GM21528 (cell line): ENCODE measurements around the gene HOXA2.

Source experiments
- ATAC-seq: cut with Tn5 transposase; IDR thresholded peaks from one replicate; pipeline ENCODE4 v1.9.1; 2021; ENCODE audit warnings: mild to moderate bottlenecking, moderate library complexity; ENCODE audit not compliant: unreplicated experiment, low FRiP score

The HOXA2 gene

GRCh38 chr7:27102581-27103442, at the start of gene HOXA2:
HOXA2 (minus strand) TSS chr7:27102683; CDS start chr7:27102500, 183 bp downstream.
- ATAC-seq = no peak

- no peak for ATAC-seq
Measured at GRCh38 chr7:27151341-27151930, 49.0 kb upstream of the HOXA2 start.

DNA sequence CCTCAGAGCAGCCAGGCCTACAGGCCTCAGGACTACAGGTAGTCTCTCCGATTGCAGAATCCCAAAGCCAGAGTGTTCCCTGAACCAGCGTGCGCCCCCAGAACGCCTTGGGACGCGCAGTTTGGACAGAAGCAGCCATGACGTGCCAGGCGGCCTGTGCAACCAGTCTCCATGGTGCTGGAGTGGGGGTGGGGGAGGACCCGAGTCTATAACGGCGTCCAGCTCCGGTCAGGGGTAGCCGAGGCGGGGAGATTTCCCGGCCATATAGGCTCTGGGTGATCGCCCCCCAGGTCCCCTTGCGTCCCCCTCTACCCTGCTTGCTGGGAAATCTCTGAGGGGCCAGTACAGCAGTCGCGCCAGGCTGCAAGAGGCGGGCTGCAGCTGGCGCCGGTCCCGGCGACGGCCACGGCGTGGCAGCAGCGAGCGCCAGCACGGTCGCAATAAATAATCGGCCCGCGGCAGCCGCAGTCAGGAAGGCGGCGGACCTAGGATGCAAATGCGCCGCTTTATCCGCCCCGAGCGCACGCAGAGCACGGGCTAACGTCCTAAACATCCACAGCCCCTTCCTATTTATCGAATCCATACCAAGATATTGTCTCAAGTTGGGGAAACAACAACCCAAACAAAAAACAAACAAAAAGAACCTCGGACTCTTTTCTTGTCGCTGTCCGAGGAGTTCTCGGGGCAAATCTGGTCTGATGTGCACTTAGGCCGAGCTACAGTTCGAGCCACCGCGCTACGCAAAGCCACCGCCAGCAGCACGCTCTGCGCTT, 48.3 kb upstream of the HOXA2 start:
- no peak for ATAC-seq

DNA sequence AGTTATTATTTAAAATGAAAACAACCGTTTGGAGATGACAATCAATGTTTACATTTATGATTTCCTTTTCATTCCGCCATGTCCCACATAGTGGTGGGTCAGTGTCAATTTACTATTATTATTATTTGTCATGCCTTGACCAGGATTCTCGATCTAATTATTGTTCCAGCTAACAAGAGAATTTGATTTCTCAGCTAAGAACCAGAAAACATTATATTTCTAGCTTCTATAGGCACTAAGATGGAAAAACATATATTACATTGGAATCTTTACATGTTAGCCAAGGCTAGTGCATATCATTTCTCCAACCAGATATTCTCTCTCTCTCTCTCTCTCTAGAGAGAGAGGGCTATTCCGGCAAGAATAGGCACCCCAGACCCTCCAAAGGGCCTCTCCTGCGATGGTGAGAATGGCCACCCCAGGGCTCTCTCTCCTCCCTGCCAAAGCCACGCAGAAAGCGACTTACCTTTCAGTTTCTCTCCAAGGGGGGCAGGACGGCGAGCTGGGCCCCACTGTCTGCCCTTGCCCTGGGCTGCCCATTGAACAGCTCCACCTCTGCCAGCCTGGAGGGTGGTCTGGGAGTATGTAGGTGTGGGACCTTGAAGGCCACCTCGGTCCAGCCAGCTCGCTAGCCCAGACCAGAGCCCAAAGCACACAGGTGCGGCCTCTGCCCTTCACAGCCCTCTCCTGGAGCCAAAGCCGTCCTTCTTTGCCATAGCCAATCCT, 47.5 kb upstream of the HOXA2 start:
- ATAC-seq = no peak

GRCh38 chr7:27148756-27149641, 46.5 kb upstream of the HOXA2 start:
- ATAC-seq = no peak

DNA sequence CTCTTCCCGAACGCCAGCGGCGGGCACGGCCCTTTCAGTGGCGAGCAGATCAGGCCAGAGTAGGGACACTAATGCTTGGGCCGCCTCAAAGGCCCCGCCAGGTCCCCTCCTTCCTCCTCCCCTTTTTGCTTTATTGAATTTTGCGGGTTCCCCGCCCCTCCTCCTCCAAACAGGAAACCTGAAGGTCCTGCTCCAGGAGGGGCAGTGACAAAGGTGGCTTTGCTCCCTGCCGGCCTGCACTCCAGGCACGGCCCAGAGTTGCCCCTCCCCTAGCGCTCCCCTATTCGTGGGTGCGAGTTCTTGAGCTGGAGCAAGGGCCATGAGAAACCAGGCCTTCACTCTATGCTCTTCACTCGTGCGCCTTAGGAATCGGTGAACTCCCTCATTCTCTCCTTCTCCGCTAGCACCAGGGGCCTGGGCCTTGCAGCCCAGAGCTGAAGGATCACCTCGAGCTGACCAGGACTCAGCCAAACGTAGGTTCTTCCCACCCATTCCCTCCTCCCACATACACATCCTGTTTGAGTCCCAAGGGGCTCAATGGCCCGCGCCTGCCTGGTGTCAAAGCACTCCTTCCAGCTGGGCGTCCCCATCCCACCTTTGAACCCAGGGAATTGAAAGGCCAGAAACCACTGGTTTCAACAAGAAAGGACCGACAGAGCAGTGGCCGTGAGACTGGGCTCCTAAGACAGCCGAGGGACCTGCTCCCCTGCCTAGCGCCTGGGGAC, 45.7 kb upstream of the HOXA2 start:
- no peak for ATAC-seq

DNA sequence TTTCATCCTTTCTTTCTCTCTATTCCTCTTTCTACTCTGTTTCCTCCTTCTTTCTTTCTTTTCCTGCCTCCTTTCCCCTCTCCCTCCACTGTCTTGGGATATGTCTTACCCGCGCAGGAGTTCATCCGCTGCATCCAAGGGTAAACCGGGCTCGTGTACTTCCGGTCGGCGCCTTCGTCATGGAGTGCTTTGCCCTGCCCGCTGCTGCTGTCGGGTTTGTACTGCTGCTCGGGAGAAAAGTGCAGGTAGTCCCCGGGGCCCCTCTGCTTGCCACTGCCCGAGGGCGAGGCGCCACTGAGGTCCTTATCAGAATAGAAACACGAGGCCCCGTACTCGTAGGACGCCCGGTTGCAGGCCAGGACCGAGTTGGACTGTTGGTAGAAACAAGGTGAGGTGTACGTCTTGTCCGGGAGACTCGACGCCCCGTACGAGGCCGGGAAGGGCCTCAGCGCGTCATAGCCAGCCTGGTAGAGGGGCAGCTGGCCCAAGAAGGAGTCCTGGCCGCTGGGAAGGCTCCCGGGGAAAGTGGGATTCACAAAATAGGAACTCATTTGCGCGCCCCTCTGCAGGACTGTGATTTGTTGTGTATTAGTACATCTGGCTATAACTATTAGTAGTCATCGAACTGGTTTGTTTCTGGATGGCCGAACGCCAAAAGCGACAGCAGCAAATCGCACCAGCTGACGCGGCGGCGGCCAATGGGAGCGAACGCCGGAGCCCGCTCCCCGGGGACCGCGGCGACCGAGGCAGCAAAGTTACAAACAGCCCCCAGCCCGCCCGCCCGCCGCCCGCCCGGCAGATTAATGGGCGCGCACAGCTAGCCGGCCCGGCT, 44.9 kb upstream of the HOXA2 start, which contains the start of gene HOXA6:
TSS of gene HOXA6 (minus strand) at position 576 of the 832 bp plus-strand sequence. CDS start at position 551, 25 bp downstream.
- no peak for ATAC-seq

- ATAC-seq = no peak
Measured at GRCh38 chr7:27146491-27147198, 44.2 kb upstream of the HOXA2 start.

DNA sequence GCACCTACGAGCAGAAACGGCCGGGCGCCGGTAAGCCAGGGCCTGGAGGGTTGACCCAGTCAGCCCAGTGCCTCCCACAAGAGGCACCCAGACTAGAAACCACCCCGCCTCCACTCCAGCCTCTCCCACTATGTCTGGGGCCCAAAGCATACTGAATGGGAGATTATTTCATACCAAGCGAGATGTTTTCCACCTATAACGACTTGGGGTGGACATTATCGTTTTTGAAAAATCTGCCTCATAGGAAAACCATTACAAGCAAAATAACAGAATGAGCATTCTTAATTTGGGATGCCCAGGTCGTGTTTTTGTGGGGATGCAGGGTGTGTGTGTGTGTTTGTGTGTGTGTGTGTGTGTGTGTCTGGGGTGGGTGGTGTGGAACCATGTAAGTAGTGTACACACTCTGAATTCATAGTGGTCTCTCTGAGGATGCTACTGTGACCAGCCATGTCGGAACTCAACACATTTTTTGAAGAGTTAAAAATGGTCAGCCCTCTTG, 43.5 kb upstream of the HOXA2 start:
- no peak for ATAC-seq

DNA sequence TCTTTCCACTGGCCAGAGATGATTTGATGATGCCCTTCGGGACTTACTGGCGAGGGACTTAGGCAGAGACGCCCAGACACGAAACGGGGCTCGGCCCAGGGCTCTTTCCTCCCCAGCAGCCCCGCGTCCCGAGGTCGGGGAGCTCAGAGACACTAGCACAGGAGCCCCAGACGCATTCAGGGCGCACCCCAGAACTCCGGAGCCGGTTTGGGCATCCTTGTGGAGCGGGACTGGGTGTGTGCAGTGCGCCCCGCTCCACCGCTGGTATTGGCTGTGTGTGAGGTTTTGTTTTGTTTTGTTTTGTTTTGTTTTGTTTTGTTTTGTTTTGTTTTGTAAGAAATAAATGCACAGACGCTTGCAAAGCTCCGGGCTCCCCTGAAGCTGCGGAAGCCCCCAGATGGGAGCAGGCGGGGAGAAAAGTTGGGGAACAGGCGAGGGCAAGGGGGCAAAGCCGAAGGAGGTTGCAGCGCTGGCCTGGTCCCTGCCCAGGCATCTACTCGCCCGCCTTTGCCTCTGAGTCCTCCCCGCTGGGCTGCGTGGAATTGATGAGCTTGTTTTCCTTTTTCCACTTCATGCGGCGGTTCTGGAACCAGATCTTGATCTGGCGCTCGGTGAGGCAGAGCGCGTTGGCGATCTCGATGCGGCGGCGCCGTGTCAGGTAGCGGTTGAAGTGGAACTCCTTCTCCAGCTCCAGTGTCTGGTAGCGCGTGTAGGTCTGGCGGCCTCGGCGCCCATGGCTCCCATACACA, 42.9 kb upstream of the HOXA2 start:
- no peak for ATAC-seq

- ATAC-seq = no peak
Measured at GRCh38 chr7:27144781-27145164, 42.3 kb upstream of the HOXA2 start.

DNA sequence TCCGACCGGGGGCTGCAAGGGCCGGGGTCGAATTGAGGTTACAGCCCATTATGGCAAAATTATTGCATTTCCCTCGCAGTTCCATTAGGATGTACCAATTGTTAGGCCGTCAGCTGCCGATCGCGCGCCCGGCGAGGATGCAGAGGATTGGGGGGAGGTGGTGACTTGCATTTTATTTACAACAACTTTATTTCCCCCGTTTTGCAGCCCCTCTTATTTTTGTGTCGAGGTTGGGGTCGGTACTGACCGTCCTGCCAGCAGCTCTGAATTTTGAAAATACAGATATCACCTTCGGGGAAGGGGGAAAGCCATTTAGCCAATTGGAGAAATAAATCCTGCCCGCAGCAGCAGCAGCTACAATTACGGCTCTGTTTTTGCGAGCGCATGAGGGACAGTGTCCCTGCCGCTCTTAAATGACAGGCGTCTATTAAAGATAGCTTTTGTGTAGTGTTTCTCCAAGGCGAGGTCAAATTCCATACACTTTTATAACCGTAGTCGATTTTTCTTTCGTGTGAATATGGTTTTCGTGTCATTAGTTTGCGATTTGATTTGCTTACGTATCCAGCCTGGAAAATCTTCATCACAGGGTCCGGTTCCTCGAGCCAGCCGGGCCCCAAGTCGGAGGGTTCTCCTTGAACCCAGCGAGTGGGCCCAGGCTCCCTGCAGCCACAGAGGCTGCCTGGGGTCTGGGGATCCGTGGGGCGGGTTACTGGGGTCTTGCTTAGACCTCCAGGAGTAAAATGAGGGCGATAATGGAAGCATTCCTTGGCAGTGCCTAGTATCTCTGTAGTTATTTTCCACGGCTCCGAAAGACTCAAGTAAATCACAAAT, 41.7 kb upstream of the HOXA2 start:
- no peak for ATAC-seq

GRCh38 chr7:27143023-27143949, 40.8 kb upstream of the HOXA2 start, which contains the start of gene HOXA5:
HOXA5 (minus strand) TSS chr7:27143681; CDS start chr7:27143607, 74 bp downstream.
- no peak for ATAC-seq

- no peak for ATAC-seq
Measured at GRCh38 chr7:27142580-27143022, 40.1 kb upstream of the HOXA2 start.
